HG02642 (cell line): ENCODE results near the gene GNG2.

Experiments
- ATAC-seq: cut with Tn5 transposase; IDR thresholded peaks from one replicate; pipeline ENCODE4 v1.9.1; 2021; ENCODE audit warnings: mild to moderate bottlenecking; ENCODE audit not compliant: unreplicated experiment, poor library complexity

The GNG2 gene

DNA sequence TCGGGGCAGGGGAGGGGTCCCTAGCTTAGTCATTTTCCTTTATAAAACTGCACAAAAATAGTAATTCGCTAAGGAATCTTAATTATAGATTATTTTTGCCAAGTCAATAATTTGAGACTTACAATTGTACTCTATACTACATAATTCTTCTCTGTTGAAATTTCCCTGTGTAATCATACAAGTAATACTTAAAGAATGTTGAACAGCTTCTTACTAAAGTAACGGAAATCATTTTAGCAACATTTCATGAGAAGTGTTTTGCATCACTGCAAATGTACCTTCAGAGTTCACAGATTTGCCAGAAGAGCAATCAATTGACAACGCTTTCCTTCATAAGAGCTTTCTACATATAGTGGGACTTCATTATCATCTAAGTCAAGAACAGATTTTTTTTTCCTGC, 7.9 kb upstream of the GNG2 start:
- no peak for ATAC-seq

DNA sequence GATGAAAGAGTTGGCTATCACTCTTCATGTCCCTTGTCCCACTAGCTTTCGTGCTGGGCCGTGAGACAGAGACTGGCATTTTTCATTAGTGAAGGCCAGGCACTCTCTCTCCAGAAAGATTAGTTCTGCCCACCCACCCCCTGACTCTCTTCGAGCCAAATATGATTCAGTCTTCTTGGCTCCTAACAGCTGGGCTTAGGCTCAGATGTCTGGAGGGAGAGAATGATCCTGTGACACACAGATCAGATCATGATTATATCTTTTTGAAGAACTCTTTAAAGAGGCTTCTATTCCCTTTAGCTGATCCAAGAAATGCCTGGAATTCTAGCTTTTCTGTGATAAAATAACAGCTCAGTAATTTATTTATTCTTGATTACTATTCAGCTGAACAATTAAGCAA, 5.2 kb upstream of the GNG2 start:
- ATAC-seq: no peak

DNA sequence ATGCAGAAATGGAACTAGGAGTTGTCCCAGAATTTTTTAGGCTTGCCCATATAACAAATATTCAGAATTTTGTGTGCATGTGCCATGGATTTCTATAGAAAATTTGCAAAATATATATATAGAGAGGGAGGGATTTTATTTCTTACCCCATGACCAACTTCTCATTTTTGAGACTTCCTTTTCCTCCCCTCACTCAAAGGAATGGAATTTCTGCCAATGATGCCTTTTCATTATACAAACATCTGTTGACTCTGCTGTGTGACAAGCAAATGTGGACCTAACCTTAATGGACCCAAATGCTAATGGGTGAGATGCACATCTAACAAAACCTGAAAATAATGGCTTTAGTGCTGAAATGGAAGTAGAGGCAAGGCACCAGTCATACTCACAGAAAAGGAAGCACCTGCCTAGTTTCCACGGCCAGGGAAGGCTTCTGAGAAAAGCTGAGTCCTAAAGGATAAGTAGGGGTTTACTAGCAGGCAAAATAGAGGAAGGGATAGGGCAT, 3.6 kb upstream of the GNG2 start:
- no peak for ATAC-seq

GRCh38 chr14:51859131-51859530, 1.3 kb upstream of the GNG2 start:
- ATAC-seq: no peak

- ATAC-seq: no peak
These were observed 550 bp downstream of the GNG2 start for GRCh38 chr14:51860825-51861499.

- ATAC-seq: no peak
These were observed 1.9 kb downstream of the GNG2 start for GRCh38 chr14:51862176-51862796.

- ATAC-seq: no peak
These were observed 2.4 kb downstream of the GNG2 start for GRCh38 chr14:51862860-51863259.

GRCh38 chr14:51865953-51866747, 5.7 kb downstream of the GNG2 start:
- peak; percentile 50 for ATAC-seq

DNA sequence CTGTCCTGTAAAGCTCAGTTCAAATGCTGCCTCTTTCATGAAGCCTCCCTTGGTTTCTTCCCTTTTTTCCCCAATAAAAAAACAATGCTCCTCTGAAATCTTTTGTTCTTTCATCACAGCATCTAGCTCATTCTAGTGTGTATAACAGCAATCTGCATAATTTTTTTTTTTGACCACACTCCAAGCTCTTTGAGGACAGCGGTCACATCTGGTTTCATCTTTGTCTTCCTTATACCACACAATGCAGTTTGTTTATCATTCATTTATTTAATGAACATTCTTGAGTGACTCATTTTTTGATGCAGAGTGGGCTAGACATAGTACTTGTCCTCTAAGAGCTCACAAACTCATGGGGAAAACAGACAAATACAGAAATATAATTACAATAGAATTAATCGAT, 7.3 kb downstream of the GNG2 start:
- no peak for ATAC-seq

DNA sequence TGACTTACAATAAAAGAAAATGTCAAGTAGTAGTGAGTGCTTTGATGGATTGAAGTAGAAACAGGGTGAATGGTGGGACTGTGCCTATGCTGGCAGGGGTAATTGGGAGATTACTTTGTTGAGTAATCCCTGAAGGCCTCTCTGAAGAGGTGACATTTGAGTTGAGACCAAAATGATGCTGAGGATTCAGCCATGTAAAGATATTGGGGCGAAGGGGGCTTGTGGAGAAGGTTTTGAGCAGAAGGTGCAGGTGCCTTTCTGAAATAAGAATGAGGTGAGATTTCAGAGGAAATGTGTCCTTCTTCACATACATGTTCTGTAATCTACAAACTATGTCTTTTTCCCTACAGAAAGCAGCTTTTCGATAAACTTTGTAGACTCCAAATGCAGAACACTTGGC, 8.0 kb downstream of the GNG2 start:
- no peak for ATAC-seq

GRCh38 chr14:51869411-51870100, 9.1 kb downstream of the GNG2 start:
- no peak for ATAC-seq

DNA sequence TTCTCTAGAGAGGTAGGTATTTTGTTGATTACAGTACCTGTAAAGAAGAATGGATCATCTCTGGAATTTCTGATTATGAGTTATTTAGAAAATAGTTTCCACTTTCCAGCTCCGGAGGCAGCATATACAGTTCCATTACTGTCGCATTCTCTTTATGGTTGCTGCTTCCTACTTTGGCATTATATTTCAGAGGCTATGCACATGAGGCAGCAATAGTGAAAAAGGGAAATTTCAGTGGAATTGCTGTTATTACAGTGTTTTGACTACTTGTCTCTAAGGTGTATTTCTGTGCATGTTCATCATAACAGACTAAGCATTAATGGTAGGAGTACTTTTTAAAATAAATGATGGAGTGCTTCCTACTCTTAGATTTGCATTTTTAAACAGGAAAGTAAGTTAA, 10.2 kb downstream of the GNG2 start:
- ATAC-seq: no peak

DNA sequence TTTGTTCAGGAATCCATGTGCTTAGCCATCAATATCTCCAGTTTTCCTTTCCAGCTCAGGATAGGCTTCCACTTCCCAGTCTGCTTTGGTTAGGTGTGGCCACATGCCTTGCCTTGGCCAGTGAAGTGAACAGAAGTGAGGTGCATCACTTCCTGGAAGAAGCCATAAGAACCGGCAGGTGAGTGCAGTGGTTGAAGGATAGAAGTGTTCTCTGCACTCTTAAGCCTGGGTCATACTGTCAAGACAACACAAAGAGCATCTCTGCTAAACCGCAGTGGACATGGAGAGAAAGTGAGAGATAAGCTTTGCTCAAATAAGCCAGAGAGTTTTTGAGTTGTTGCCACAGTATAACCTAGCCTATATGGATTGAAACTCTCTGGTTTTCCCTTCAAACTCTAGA, 11.4 kb downstream of the GNG2 start:
- ATAC-seq: no peak

- ATAC-seq: no peak
These were observed 12.0 kb downstream of the GNG2 start for GRCh38 chr14:51872396-51872795.

DNA sequence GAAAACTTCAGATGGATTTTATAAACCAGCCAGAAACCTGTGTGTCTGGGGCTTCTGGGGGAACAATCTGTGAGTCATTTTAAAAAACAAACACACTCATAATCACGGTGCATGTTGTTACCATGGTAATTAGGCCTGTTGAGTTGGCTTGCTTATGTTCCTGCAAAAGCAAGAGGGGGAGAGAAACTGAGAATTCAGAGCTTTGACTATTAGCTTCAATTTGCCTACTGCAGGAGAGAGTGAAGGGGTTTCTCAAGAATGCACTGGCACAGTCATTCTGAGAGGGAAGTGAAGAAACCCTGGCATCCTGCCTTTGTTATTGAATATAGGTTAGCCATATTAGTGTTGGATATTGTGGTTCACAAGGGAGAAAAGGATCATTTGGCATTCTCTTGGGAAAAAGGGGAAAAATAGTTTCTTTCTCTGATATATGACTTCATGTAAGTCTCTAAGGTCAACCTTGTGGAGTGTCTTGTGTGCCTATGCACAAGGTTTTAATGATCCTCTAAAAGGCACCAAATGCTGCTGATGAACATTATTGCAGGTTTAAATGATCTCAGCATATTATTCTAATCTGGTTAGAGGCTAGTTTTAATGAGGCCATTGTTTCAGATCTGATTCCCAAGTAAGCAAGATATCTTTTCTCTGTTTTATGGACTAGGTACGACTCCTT, 12.9 kb downstream of the GNG2 start:
- peak; percentile 94 for ATAC-seq

- ATAC-seq: no peak
These were observed 17.4 kb downstream of the GNG2 start for GRCh38 chr14:51877810-51878209.

GRCh38 chr14:51879170-51879569, 18.8 kb downstream of the GNG2 start:
- ATAC-seq: peak; percentile 57

DNA sequence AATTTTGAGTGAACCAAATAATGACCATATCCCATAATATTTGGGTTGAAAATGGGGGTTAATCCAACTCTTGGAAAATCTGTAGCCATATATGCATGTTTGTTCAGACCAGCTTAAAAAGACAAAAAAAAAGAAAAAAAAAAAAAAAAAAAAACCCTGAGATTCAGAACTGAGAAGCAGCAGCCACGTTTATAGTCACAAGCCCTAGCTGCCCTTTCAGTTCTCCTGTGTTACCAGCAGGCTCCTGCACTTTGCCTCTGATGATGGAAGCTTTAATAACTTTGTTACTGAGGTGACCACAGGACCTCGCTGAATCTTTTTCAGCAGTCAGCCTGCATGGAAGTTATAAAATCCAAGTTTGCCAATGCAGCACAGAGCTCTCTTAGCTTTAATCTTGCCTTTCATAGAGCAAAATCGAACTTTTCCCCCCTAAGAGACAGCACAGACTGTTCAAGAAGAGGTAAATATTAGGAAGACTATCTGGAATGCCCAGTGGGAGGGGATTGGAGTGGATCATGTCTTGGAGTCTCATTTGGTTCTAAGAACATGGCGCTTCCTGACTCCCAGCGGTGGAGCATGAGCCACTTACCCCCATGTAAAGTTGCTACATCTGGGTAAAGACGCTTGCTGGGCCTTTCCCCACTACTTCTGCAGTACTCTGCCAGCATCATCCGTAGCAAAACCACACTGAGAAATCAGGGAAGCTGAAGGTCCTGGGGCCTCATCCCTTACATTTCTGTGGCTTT, 20.6 kb downstream of the GNG2 start:
- ATAC-seq: peak; percentile 59

DNA sequence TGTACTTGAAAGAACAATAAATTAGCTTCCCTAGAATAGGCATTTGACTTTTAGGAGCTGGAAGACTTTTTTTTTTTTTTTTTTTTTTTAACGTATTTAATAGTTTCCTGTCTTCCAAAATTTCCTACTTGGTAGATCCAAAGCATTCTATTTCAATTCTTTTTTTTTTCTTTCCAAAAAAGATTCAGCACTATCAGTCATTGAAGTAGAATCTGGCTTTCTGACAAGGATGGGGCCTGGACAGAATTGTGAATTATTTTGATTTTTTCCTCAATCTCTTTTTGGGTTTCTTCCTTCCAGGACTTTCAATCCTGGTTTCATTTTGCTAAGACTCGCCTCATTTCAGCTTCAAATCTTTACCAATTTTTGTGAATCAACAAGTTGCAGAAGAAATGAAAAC, 21.2 kb downstream of the GNG2 start:
- ATAC-seq: no peak

DNA sequence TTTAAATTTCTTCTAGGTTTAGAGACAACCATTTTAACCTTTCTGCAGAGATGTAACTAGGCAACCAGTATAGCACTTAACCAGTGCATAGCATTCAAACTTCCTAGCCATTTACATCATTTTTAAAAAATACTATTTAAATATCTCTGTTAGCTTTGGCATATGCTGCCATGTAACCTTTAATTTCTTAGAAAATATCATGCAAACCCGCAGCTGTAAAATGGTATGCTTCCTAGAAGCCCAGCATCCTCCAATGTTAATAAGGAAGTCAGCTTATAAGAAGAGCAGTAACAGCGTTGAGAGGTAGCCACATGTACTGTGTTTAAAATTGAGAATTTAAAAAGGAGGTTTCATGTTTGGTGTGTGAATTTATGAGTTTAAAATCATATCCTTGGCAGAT, 22.8 kb downstream of the GNG2 start:
- no peak for ATAC-seq
